GM15510 (cell line): ENCODE measurements around the gene EXOC4.

Experiments used
- POLR2A ChIP-seq: IDR thresholded peaks from 3 replicates; pipeline ENCODE4 v1.6.1; 2011; ENCODE audit warnings: borderline replicate concordance; ENCODE audit not compliant: insufficient read length; ENCODE audit errors: extremely low read depth

The EXOC4 gene

DNA sequence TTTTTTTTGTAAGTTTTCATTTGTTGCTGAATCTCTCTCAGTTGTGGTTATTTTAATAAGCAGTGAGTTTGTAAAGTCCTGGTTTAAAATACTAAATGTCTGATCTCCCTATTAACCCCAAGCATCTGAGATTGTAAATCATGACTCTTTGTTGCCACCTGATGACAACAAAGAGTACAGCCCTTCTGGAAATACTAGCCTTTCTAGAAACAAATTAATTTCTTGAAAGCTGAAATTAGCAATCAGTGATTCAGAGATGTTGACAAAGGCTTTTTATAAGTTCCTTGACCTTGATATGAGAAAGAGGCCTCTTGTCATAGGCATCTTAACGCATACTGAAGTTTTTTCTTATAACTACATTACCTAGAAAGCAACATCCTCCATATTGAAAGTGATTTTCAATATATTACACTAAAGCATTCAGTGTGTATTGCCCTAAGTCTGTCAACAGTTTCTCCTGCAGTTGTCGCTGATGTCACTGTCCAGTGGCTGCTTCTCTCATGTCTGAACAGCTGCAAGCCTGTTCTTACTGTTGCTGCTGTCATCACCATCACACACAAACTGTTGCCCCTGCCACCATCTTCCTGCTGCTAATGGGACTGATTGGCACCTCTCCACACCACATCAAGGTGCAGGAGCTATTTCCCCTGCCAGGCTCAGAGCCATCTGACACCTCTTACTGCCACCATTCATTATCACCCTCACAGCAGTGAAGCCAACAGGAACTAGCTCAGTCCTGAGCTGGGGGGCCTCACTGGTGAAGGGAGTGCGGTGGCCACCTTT lies 779.1 kb downstream of the EXOC4 start:
- TF ChIP-seq POLR2A: no peak

GRCh38 chr7:134034652-134035051 lies 781.8 kb downstream of the EXOC4 start:
- TF ChIP-seq POLR2A: no peak

- TF ChIP-seq POLR2A: no peak
These were observed 785.1 kb downstream of the EXOC4 start for GRCh38 chr7:134037991-134038390.

- TF ChIP-seq POLR2A: no peak
These were observed 788.1 kb downstream of the EXOC4 start for GRCh38 chr7:134040988-134041387.

DNA sequence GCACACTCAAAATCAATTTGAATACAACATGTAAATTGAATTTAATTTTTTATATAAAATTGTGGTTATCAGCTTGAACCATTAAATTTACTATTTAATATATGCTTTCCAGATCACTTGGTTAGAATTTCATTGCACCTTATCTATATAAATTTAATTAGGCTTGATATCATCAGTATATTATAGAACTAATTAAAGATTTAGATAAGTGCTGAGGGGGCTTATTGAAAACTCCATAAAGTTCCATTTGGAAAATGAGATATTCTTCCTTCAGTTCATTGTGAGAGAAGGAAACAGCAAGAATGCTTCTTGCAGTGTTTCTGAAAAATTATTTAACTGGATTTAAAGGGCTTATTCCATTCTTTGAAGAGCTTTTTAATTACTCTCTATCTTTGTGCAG lies 788.6 kb downstream of the EXOC4 start:
- TF ChIP-seq POLR2A: no peak

DNA sequence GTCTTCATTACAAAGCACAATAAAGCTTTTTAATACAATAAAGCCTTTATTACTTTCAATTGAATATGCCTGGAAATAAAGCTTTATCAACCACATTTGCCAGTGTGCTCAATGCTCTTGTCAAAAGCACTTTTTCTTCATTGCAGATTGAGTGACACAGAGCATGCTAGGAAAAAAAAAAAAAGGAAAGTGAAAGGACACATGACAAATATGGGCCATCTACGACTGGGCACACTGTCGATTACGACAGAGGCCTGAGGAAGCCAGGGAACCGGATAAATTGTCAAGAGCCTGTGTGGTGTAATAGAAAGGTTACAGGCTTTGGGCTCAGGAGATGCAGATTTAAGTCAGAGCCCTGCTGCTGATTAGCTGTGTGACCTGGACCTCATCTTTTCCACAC lies 789.4 kb downstream of the EXOC4 start:
- TF ChIP-seq POLR2A: no peak

GRCh38 chr7:134044682-134045081 lies 791.8 kb downstream of the EXOC4 start:
- no peak for TF ChIP-seq POLR2A

DNA sequence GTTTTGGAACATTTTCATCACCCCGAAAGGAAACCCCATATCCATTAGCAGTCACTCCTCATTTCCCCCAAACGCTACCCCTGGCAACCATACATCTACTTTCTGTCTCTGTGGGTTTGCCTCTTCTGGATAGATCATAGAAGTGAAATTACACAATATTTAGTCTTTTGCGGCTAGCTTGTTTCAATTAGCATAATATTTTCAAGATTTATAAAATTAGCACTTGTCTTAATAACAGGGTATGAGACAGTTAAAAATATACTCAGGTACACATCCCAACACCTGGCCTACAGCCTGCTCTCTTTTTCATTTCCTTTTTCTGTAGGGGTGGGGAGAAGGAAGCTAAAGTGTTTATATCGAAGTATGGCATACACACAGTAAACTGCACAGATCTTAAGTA lies 792.8 kb downstream of the EXOC4 start:
- TF ChIP-seq POLR2A: no peak

- TF ChIP-seq POLR2A: no peak
These were observed 793.8 kb downstream of the EXOC4 start for GRCh38 chr7:134046594-134047128.

GRCh38 chr7:134047675-134048074 lies 794.8 kb downstream of the EXOC4 start:
- no peak for TF ChIP-seq POLR2A

DNA sequence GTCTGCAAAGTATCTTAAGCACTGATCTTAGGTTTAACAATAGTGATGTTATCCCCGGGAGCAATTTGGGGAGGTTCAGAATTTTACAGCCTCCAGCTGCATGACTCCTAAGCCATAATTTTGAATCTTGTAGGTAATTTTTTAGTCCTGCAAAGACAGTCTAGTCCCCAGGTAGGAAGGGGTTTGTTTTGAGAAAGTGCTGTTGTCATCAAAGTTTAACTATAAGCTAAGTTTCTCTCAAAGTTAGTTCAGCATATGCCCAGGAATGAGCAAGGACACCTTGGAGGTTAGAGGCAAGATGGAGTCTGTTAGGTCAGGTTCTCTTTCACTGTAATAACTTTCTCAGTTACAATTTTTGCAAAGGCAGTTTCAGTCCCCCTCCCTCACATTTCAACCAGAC lies 795.3 kb downstream of the EXOC4 start:
- no peak for TF ChIP-seq POLR2A

DNA sequence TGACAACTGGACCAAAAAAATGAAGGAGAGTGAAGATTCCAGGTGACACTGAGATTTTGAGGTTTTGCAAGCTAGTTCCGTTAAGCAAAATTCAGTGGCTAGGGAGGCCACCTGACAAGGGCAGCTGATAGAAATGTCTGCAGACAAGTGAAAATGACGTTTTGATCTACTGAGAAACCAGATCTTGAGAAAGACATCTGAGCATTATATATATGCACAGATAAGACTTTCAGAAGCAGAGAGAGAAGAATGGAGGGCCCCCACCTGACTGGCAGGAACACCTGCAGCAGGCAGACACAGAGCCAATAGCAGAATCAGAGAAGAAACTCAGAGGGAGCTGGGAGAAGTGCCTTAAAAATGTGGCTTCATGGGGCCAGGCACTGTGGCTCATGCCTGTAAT lies 798.1 kb downstream of the EXOC4 start:
- no peak for TF ChIP-seq POLR2A

GRCh38 chr7:134056816-134057215 lies 803.9 kb downstream of the EXOC4 start:
- TF ChIP-seq POLR2A: no peak

GRCh38 chr7:134058521-134058920 lies 805.6 kb downstream of the EXOC4 start:
- no peak for TF ChIP-seq POLR2A

GRCh38 chr7:134058980-134059379 lies 806.1 kb downstream of the EXOC4 start:
- TF ChIP-seq POLR2A: no peak

GRCh38 chr7:134059921-134060320 lies 807.0 kb downstream of the EXOC4 start:
- TF ChIP-seq POLR2A: no peak
